Naive thymus-derived CD4-positive, alpha-beta T cell (primary cell): ENCODE results near the gene ZNF366. TPM values are rescaled to one million over a fixed set of nuclear protein-coding genes. Genes with fewer than 3 reads are reported as not detected.

Experiments
- ATAC-seq: fragments of 150-1000 bp; cut with Tn5 transposase; 2 replicates; pipeline ENCODE4 v1.10.0; 2021; ENCODE audit warnings: mild to moderate bottlenecking, moderate library complexity
- CTCF ChIA-PET: fragments of 350-600 bp; sonication (Branson Sonifier 250); formaldehyde crosslinking; loops from one replicate; lab custom pipeline; 2021; ENCODE audit warnings: antibody characterized with exemption; lab: Charles Lee
- POLR2A ChIA-PET: fragments of 350-600 bp; sonication (Branson Sonifier 250); formaldehyde crosslinking; loops from one replicate; lab custom pipeline; 2021; ENCODE audit warnings: antibody characterized with exemption, inconsistent platforms; lab: Charles Lee
- DNase-seq, 9 donors: peaks; one replicate each; pipeline versions ENCODE4 v3.0.0 to v3.0.0-alpha.2; 2020 to 2022; ENCODE audit warnings: mixed read lengths in 1 of 9
- H3K27ac ChIP-seq: one replicate; pipeline ENCODE4 v1.7.0; 2013; ENCODE audit warnings: mild to moderate bottlenecking, low read depth, low read length, moderate library complexity
- H3K27me3 ChIP-seq, 2 donors: one replicate each; pipeline ENCODE4 v1.7.0; 2013; ENCODE audit warnings: low read length in 2 of 2, mild to moderate bottlenecking in 2 of 2, moderate library complexity in 2 of 2; ENCODE audit not compliant: control insufficient read depth in 2 of 2, insufficient read depth in 2 of 2
- H3K36me3 ChIP-seq, 3 experiments: 1 replicate in 2 of 3; 2 replicates in 1 of 3; pipeline ENCODE4 v1.7.0; 2013; ENCODE audit warnings: low read length in 3 of 3, mild to moderate bottlenecking in 3 of 3, moderate library complexity in 1 of 3; ENCODE audit not compliant: insufficient read depth in 3 of 3, control insufficient read depth in 2 of 3
- H3K4me1 ChIP-seq, 2 donors: one replicate each; pipeline ENCODE4 v1.7.0; 2013; ENCODE audit warnings: low read length in 2 of 2, mild to moderate bottlenecking in 2 of 2, moderate library complexity in 1 of 2; ENCODE audit not compliant: control insufficient read depth in 2 of 2, insufficient read depth in 2 of 2
- H3K4me3 ChIP-seq: 2 replicates; pipeline ENCODE4 v1.7.0; 2013; ENCODE audit warnings: mild to moderate bottlenecking, low read length
- H3K9me3 ChIP-seq, 3 experiments: 1 replicate in 2 of 3; 2 replicates in 1 of 3; pipeline ENCODE4 v1.7.0; 2013; ENCODE audit warnings: low read length in 3 of 3; ENCODE audit not compliant: control insufficient read depth in 2 of 3
- H3K27ac Mint-ChIP-seq, 9 donors: one replicate each; pipeline ENCODE4 v1.8.0; 2020 to 2022; ENCODE audit warnings: mixed read lengths in 9 of 9, mild to moderate bottlenecking in 8 of 9, moderate library complexity in 5 of 9, inconsistent platforms in 2 of 9
- H3K27me3 Mint-ChIP-seq, 5 donors: one replicate each; pipeline ENCODE4 v1.8.0; 2021 to 2022; ENCODE audit warnings: mixed read lengths in 5 of 5, mild to moderate bottlenecking in 1 of 5
- H3K36me3 Mint-ChIP-seq, 5 donors: one replicate each; pipeline ENCODE4 v1.8.0; 2020 to 2022; ENCODE audit warnings: mixed read lengths in 5 of 5, mild to moderate bottlenecking in 3 of 5, inconsistent platforms in 1 of 5
- H3K4me1 Mint-ChIP-seq, 7 donors: one replicate each; pipeline ENCODE4 v1.8.0; 2020 to 2022; ENCODE audit warnings: mixed read lengths in 7 of 7, mild to moderate bottlenecking in 3 of 7, inconsistent platforms in 1 of 7
- H3K4me3 Mint-ChIP-seq, 10 donors: one replicate each; pipeline ENCODE4 v1.8.0; 2020 to 2022; ENCODE audit warnings: mild to moderate bottlenecking in 10 of 10, mixed read lengths in 10 of 10, moderate library complexity in 6 of 10, inconsistent platforms in 2 of 10
- H3K9me3 Mint-ChIP-seq, 11 donors: one replicate each; pipeline ENCODE4 v1.8.0; 2020 to 2022; ENCODE audit warnings: mixed read lengths in 11 of 11, mild to moderate bottlenecking in 4 of 11, inconsistent platforms in 1 of 11, moderate library complexity in 1 of 11
- intact Hi-C, 2 donors: fragments of 100-400 bp; cut with micrococcal nuclease; formaldehyde crosslinking; loops; one replicate each; pipeline ENCODE4 v1.15.1; 2023
- polyA plus RNA-seq, 2 donors: library from polyadenylated mRNA; unstranded; fragments of 300-500 nt; fragmentation: Illumina TruSeq; gene quantifications; one replicate each; pipeline ENCODE4 v1.2.3, GENCODE V29; 2021
- total RNA-seq, 6 experiments: library from RNA in 5 of 6; stranded (reverse) in 5 of 6; gene quantifications; 1 replicate in 5 of 6; 2 replicates in 1 of 6; pipeline ENCODE4 v1.2.3 and lab custom pipeline; 2021 to 2026

ZNF366 gene
- total and polyA plus RNA-seq, 7 experiments from 2014 or later: 0.11 to 1.1 (median 0.19) TPM; not detected in 4

DNA sequence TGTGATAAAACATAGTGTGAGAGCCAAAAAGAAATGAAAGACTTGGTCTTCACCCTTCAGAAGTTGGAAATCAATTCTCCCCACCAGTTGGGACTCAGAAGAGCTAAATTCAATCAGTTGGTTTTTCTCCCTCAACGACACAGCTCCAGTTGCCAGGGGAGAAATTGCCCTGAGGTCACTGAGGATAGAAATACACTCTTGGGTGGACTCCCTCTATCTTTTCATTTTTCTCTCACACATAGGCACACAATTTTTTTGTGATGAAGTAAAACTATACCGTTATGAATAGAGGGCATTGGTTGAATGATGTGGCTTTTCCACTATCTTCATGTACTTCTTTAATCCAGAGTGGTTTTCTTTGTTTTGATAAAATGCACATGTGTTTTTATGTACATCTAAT lies 80.2 kb downstream of the ZNF366 start:
- POLR2A ChIA-PET: no interaction called here
- Mint-ChIP-seq H3K4me3 (no peak overlapping the region), H3K27me3 (peaks cover 16 to 39% (median 29%) of the 10 kb centered on the region in 5 donors), H3K4me1 (no peaks in the 10 kb centered on the region), H3K27ac (no peak overlapping the region), H3K9me3 (peaks cover 0 to 2% (median 0%) of the 10 kb centered on the region in 11 donors), H3K36me3 (no peaks in the 10 kb centered on the region)
- intact Hi-C loops: no loop called here
- Histone ChIP-seq H3K36me3 (no peaks in the 10 kb centered on the region), H3K9me3 (no peaks in the 10 kb centered on the region), H3K4me1 (no peaks in the 10 kb centered on the region), H3K27ac (no peak overlapping the region), H3K4me3 (no peak overlapping the region), H3K27me3 (no peaks in the 10 kb centered on the region)
- ATAC-seq (no peak), DNase-seq (no peak)
- CTCF ChIA-PET: no interaction called here

DNA sequence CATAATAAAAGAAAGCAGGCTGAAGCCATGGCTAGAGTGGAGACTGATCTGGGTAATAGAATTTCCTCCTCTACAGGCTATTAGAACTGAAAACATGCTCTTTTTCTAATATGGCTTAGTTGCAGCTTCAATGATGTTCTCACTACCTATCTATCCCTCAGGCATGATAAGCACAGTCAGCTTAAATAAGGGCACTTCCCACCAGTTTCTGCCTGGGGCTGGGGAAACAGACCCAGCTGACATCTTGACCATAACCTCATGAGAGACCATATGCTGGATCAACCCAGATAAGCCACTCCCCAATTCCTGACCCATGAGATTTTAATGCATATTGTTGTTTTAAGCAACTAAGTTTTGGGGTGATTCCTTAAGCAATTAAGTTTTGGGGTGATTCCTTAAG lies 81.2 kb downstream of the ZNF366 start:
- ChIA-PET CTCF (no interaction called here), POLR2A (no interaction called here)
- H3K9me3 ChIP-seq: no peaks in the 10 kb centered on the region
- no peak overlapping the region for H3K4me3 Mint-ChIP-seq
- intact Hi-C loops: no loop called here
- no peaks in the 10 kb centered on the region for H3K36me3 Mint-ChIP-seq
- no peaks in the 10 kb centered on the region for H3K4me1 ChIP-seq
- H3K27ac Mint-ChIP-seq: no peak overlapping the region
- DNase-seq (no peak), ATAC-seq (no peak)
- H3K27me3 ChIP-seq: no peaks in the 10 kb centered on the region
- H3K27me3 Mint-ChIP-seq: peaks cover 16 to 44% (median 35%) of the 10 kb centered on the region in 5 donors
- H3K9me3 Mint-ChIP-seq: peaks cover 0 to 2% (median 0%) of the 10 kb centered on the region in 11 donors
- H3K4me1 Mint-ChIP-seq: no peaks in the 10 kb centered on the region
- no peak overlapping the region for H3K27ac ChIP-seq
- H3K36me3 ChIP-seq: no peaks in the 10 kb centered on the region
- H3K4me3 ChIP-seq: no peak overlapping the region

DNA sequence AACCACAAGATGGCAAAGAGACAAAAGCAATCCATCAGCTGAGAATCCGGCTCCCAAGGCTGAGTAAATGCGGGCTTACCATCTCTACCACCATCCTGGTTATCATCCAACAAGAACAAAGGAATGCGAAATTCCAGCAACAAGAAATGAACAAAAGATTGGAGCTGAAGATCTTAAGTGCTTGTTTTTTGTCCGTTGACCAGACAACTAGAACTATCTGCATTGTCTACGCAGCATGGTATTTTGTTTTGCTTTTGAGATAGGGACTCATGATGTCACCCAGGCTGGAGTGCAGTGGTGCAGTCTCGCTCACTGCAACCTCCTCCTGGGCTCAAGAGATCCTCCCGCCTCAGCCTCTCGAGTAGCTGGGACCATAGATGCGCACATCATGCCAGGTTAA lies 88.9 kb downstream of the ZNF366 start:
- no peak overlapping the region for H3K27ac Mint-ChIP-seq
- POLR2A ChIA-PET: no interaction called here
- Histone ChIP-seq H3K9me3 (no peaks in the 10 kb centered on the region), H3K36me3 (no peaks in the 10 kb centered on the region), H3K4me3 (no peak overlapping the region), H3K4me1 (no peaks in the 10 kb centered on the region), H3K27ac (no peak overlapping the region), H3K27me3 (no peaks in the 10 kb centered on the region)
- CTCF ChIA-PET: no interaction called here
- intact Hi-C loops: no loop called here
- H3K4me1 Mint-ChIP-seq: no peaks in the 10 kb centered on the region
- no peak for ATAC-seq
- H3K9me3 Mint-ChIP-seq: peaks cover 0 to 1% (median 0%) of the 10 kb centered on the region in 11 donors
- no peak overlapping the region for H3K4me3 Mint-ChIP-seq
- no peak for DNase-seq
- H3K36me3 Mint-ChIP-seq: no peaks in the 10 kb centered on the region
- H3K27me3 Mint-ChIP-seq: peaks cover 0 to 14% (median 12%) of the 10 kb centered on the region in 5 donors

DNA sequence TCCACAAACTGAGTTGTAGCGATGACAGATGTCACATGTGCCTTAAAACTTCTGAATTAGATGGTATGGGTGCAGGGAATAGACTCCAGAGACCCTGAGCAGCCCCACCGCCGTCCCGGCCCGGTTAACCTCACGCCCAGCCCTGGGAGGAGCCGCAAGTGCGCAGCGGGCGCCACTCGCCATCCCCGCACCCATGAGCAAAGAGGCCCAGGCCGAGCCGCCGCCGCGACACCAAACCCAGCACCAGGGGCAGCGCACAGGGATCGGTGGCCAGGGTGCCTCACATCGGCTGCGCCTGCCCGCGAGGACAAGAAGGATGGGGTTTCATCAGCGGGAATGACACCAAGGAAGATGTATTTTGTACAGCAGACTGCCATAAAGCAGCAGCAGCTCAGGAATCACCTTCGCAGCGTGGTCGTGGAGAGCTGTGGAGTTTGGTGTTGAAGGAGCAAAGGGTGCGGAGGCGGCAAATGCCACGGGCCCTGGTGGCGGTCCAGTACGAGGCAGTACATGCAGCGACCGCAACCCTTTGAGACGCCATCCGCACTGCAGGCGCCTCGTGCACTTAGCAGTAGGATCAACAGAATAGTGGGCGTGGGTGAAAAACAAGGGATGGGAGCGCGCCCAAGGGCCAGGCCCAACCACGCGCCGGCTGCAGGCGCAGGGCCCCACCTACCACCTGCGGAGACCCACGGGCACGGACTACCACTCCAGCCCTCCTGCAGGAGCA lies 89.7 kb downstream of the ZNF366 start:
- Histone ChIP-seq H3K27ac (no peak overlapping the region), H3K4me1 (no peaks in the 10 kb centered on the region), H3K36me3 (no peaks in the 10 kb centered on the region), H3K4me3 (no peak overlapping the region), H3K27me3 (no peaks in the 10 kb centered on the region), H3K9me3 (no peaks in the 10 kb centered on the region)
- intact Hi-C loops: no loop called here
- ATAC-seq (no peak), DNase-seq (no peak)
- CTCF ChIA-PET: no interaction called here
- Mint-ChIP-seq H3K9me3 (no peaks in the 10 kb centered on the region), H3K27ac (no peak overlapping the region), H3K36me3 (no peaks in the 10 kb centered on the region), H3K4me1 (no peaks in the 10 kb centered on the region), H3K27me3 (peaks cover 0 to 10% (median 7%) of the 10 kb centered on the region in 5 donors), H3K4me3 (no peak overlapping the region)
- POLR2A ChIA-PET: no interaction called here

DNA sequence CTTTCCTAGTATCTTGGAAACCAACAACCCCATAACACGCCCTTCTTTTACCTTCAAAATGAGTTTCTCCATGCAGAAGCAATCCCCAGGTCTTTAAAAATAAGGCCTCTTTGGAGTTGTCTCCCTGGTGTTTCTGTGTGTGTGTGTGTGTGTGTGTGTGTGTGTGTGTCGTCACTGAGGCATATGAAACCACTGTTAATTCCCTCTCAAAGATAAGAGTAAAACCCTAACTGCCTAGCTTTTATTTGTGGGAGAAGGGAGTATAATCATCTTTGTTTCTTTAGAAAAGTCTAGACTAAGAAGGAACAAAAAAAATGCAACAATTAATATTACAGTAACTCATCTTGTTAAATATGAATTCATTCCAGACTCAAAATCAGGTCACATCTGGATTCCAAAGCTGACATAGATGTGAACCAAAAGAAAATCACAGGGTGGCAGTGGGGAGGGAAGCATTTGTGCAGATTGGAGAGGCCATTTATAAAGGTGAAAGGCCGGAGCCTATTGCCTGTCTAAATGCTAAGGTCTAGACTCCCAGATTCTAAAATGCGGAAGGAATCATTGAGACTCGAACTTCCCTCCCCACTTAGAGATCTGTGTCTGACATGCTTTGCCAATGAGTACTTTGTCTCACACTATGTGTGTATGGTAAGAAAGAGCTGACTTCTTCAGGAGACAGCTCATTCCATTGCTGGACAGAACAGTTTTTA lies 91.4 kb downstream of the ZNF366 start:
- H3K9me3 Mint-ChIP-seq: no peaks in the 10 kb centered on the region
- no peak for DNase-seq
- POLR2A ChIA-PET: no interaction called here

DNA sequence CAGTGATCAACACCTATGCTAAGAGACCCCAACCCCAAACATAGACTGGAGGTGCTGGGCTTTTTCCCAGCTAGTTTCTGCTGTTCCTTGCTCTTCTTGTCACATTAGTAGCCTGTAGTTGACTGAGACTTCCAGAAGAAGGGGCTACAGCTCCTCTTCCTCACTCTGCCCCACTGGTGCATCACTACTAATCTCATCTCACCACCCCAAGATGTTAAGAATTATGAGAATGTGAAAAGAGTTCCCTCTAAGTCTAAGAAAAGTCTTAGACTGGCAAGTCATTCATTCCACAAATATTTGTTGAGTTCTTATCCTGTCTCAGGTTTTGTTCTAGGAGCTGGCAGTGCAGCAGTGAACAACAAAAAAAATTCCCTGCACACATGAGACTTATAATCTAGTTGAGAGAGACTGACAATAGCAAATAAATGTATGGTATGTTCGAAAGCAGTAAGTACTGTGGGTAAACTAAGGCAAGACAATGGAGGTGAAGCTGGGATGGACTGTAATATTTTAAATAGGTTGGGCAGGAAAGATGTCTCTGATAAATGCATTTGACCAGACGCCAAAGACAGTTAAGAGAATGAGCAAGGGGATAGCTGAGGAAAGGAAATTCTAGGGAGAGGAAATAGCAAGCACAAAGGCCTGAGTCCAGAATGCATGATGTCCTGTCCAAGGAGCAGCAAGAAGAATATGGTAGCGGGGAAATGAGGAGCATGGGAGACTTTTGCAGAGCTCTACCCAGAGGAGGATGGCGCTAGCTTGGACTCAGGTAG lies 94.7 kb downstream of the ZNF366 start:
- Histone ChIP-seq H3K4me1 (no peaks in the 10 kb centered on the region), H3K4me3 (no peak overlapping the region), H3K9me3 (no peaks in the 10 kb centered on the region), H3K27me3 (no peaks in the 10 kb centered on the region), H3K36me3 (no peaks in the 10 kb centered on the region), H3K27ac (no peak overlapping the region)
- Mint-ChIP-seq H3K27me3 (peaks cover 3 to 10% (median 8%) of the 10 kb centered on the region in 5 donors), H3K36me3 (no peaks in the 10 kb centered on the region), H3K4me1 (no peaks in the 10 kb centered on the region), H3K27ac (no peak overlapping the region), H3K4me3 (no peak overlapping the region), H3K9me3 (peaks cover 0 to 2% (median 0%) of the 10 kb centered on the region in 11 donors)
- no peak for ATAC-seq
- no peak for DNase-seq
- ChIA-PET CTCF (no interaction called here), POLR2A (no interaction called here)
- intact Hi-C loops: no loop called here

More for the DNA sequence above, 91.4 kb downstream of the ZNF366 start:
- H3K9me3 ChIP-seq: no peaks in the 10 kb centered on the region
- no peak overlapping the region for H3K4me3 Mint-ChIP-seq
- H3K4me1 Mint-ChIP-seq: no peaks in the 10 kb centered on the region
- intact Hi-C loops: no loop called here
- no peak overlapping the region for H3K27ac ChIP-seq
- ATAC-seq: no peak
- H3K27me3 Mint-ChIP-seq: peaks cover 0 to 5% (median 5%) of the 10 kb centered on the region in 5 donors
- H3K36me3 ChIP-seq: no peaks in the 10 kb centered on the region
- no peaks in the 10 kb centered on the region for H3K36me3 Mint-ChIP-seq
- CTCF ChIA-PET: no interaction called here
- H3K4me1 ChIP-seq: no peaks in the 10 kb centered on the region
- H3K27ac Mint-ChIP-seq: no peak overlapping the region
- no peaks in the 10 kb centered on the region for H3K27me3 ChIP-seq
- no peak overlapping the region for H3K4me3 ChIP-seq
